Gastrocnemius medialis (tissue), 4 donors: ENCODE data around the gene ZFP92.

ENCODE experiments used
- POLR2A ChIP-seq, 2 donors: fragments of 450-650 bp; IDR thresholded peaks; one replicate each; pipeline ENCODE4 v1.6.1; 2017; ENCODE audit warnings: antibody characterized with exemption in 2 of 2, mild to moderate bottlenecking in 2 of 2, moderate library complexity in 2 of 2
- TF ChIP-seq, protein P1 (sequence below), 5 experiments: fragments of 450-650 bp in 3 of 5; fragments of 200-600 bp in 2 of 5; sonication (generic) in 2 of 5; IDR thresholded peaks in 4 of 5; conservative IDR thresholded peaks in 1 of 5; 1 replicate in 4 of 5; 2 replicates in 1 of 5; pipeline ENCODE4 v1.5.1; 2016 to 2019; ENCODE audit warnings: antibody characterized with exemption in 5 of 5, mild to moderate bottlenecking in 3 of 5, moderate library complexity in 3 of 5

DNA sequence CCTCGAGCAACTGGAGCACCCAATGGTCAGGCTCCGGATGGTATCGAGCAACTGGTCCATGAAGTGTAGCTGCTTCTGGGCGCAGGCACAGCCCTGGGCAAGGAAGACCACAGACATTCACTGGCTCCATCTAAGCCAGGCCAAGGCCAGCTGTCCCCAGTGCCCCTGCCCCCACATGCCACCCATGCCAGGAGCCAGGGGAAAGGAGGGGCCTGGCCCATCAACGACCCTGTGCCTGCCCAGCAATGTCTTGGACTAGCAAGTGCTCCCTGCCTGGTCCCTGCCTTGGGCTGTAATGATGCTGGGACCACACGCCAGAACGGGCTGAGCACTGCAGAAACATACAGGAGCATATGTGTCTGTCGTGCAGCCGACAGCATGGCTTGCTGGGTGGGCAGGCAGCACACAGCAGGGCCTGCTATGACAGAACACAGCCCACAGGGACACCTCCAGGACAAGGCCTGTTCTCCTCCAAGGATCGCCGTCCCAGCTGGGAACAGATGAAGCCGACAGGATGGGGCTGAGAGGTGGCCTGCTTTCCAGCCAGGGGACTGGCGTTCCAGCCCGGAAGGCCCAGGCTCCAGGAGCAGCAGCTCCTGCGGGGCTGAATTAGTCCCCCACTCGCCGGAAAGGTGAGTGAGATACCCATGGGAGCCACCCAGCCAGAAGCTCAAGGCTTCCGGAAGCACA, 46.0 kb downstream of the ZFP92 start:
- TF ChIP-seq, protein P1, sequence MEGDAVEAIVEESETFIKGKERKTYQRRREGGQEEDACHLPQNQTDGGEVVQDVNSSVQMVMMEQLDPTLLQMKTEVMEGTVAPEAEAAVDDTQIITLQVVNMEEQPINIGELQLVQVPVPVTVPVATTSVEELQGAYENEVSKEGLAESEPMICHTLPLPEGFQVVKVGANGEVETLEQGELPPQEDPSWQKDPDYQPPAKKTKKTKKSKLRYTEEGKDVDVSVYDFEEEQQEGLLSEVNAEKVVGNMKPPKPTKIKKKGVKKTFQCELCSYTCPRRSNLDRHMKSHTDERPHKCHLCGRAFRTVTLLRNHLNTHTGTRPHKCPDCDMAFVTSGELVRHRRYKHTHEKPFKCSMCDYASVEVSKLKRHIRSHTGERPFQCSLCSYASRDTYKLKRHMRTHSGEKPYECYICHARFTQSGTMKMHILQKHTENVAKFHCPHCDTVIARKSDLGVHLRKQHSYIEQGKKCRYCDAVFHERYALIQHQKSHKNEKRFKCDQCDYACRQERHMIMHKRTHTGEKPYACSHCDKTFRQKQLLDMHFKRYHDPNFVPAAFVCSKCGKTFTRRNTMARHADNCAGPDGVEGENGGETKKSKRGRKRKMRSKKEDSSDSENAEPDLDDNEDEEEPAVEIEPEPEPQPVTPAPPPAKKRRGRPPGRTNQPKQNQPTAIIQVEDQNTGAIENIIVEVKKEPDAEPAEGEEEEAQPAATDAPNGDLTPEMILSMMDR (IDR thresholded peaks at IDR 0.05 in 4 of 5, conservative IDR thresholded peaks at IDR 0.05 in 1 of 5): no peak
- TF ChIP-seq POLR2A (IDR thresholded peaks at IDR 0.05): no peak
